Measurements from ENCODE around the gene SLC38A2. TPM values are rescaled to one million over a fixed set of nuclear protein-coding genes. Genes with fewer than 3 reads are reported as not detected.

The SLC38A2 gene
- total RNA-seq: 504 and 566 TPM in 2 replicates

GRCh38 chr12:46372544-46373300 lies at the start of gene SLC38A2:
Gene SLC38A2, minus strand, starts transcription at chr12:46372773. Its CDS starts 1,480 bp downstream, at chr12:46371293.

Other genes starting within 250 kb of the SLC38A2 start
- 77.5 and 85.0 TPM in 2 replicates for gene SLC38A1, start 103.7 kb downstream of the SLC38A2 start, total RNA-seq